Measurements from ENCODE around the gene MAT2B.

Gene MAT2B

DNA sequence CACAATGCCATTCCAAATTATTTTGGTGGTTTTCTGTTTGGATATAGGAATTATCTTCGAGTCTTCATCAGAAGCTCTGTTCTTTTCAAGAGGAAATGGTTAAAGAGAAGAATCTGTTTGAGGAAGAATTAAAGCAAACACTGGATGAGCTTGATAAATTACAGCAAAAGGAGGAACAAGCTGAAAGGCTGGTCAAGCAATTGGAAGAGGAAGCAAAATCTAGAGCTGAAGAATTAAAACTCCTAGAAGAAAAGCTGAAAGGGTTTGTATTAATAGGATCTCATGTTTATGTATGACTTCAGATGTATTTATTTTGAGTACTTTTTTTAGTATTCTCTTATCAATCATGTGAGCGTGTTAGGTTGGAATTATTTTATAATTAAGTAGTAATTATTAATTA is 30.0 kb upstream of the MAT2B start:
- H3K27ac ChIP-seq (ENCODE audit: extremely low read depth, low read depth, low read length): no peak overlapping the region
- ChIA-PET CTCF (interaction anchor here (1.2 to 2.5 kb wide), 3 partner anchors 10 to 43 kb away, joined by 3 to 7 read pairs (median 5); no protein-coding TSS in a partner anchor), POLR2A (interaction anchor here (1.6 kb wide), 1 partner anchor 15 kb away, joined by 4 read pairs; the partner anchor contains the start of genes HMMR and NUDCD2)
- H3K9me3 ChIP-seq (ENCODE audit: control insufficient read depth, insufficient read depth, low read depth, low read length): no peaks in the 10 kb centered on the region
- no peak overlapping the region for H3K4me3 ChIP-seq (ENCODE audit: low read depth, low read length)
- TF ChIP-seq RBAK (tag by site-specific recombination; IDR thresholded peaks at IDR 0.05) (no peak), ZNF366 (tag by site-specific recombination; conservative IDR thresholded peaks at IDR 0.05) (no peak), ZNF792 (tag by site-specific recombination; IDR thresholded peaks at IDR 0.05) (no peak), KLF9 (tag by site-specific recombination; IDR thresholded peaks at IDR 0.05; ENCODE audit: low read depth) (no peak), BCL11B (tag by site-specific recombination; IDR thresholded peaks at IDR 0.05; ENCODE audit: low read depth) (no peak), ZFHX2 (tag by site-specific recombination; conservative IDR thresholded peaks at IDR 0.05) (no peak), GLI4 (tag by site-specific recombination; IDR thresholded peaks at IDR 0.05) (no peak), ZNF626 (tag by site-specific recombination; IDR thresholded peaks at IDR 0.05) (no peak), ZNF610 (tag by site-specific recombination; IDR thresholded peaks at IDR 0.05; ENCODE audit: borderline replicate concordance) (no peak), ZNF785 (tag by site-specific recombination; IDR thresholded peaks at IDR 0.05) (no peak), ZNF169 (tag by site-specific recombination; IDR thresholded peaks at IDR 0.05) (no peak)
- TF ChIP-seq, protein P1, sequence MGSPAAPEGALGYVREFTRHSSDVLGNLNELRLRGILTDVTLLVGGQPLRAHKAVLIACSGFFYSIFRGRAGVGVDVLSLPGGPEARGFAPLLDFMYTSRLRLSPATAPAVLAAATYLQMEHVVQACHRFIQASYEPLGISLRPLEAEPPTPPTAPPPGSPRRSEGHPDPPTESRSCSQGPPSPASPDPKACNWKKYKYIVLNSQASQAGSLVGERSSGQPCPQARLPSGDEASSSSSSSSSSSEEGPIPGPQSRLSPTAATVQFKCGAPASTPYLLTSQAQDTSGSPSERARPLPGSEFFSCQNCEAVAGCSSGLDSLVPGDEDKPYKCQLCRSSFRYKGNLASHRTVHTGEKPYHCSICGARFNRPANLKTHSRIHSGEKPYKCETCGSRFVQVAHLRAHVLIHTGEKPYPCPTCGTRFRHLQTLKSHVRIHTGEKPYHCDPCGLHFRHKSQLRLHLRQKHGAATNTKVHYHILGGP (tag by site-specific recombination; IDR thresholded peaks at IDR 0.05): no peak
- TF ChIP-seq, protein P2, sequence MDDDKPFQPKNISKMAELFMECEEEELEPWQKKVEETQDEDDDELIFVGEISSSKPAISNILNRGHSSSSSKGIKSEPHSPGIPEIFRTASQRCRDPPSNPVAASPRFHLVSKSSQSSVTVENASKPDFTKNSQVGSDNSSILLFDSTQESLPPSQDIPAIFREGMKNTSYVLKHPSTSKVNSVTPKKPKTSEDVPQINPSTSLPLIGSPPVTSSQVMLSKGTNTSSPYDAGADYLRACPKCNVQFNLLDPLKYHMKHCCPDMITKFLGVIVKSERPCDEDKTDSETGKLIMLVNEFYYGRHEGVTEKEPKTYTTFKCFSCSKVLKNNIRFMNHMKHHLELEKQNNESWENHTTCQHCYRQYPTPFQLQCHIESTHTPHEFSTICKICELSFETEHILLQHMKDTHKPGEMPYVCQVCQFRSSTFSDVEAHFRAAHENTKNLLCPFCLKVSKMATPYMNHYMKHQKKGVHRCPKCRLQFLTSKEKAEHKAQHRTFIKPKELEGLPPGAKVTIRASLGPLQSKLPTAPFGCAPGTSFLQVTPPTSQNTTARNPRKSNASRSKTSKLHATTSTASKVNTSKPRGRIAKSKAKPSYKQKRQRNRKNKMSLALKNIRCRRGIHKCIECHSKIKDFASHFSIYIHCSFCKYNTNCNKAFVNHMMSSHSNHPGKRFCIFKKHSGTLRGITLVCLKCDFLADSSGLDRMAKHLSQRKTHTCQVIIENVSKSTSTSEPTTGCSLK (tag by site-specific recombination; IDR thresholded peaks at IDR 0.05): no peak
- TF ChIP-seq, protein P3, sequence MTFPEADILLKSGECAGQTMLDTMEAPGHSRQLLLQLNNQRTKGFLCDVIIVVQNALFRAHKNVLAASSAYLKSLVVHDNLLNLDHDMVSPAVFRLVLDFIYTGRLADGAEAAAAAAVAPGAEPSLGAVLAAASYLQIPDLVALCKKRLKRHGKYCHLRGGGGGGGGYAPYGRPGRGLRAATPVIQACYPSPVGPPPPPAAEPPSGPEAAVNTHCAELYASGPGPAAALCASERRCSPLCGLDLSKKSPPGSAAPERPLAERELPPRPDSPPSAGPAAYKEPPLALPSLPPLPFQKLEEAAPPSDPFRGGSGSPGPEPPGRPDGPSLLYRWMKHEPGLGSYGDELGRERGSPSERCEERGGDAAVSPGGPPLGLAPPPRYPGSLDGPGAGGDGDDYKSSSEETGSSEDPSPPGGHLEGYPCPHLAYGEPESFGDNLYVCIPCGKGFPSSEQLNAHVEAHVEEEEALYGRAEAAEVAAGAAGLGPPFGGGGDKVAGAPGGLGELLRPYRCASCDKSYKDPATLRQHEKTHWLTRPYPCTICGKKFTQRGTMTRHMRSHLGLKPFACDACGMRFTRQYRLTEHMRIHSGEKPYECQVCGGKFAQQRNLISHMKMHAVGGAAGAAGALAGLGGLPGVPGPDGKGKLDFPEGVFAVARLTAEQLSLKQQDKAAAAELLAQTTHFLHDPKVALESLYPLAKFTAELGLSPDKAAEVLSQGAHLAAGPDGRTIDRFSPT (tag by site-specific recombination; IDR thresholded peaks at IDR 0.05): no peak
- TF ChIP-seq, protein P4, sequence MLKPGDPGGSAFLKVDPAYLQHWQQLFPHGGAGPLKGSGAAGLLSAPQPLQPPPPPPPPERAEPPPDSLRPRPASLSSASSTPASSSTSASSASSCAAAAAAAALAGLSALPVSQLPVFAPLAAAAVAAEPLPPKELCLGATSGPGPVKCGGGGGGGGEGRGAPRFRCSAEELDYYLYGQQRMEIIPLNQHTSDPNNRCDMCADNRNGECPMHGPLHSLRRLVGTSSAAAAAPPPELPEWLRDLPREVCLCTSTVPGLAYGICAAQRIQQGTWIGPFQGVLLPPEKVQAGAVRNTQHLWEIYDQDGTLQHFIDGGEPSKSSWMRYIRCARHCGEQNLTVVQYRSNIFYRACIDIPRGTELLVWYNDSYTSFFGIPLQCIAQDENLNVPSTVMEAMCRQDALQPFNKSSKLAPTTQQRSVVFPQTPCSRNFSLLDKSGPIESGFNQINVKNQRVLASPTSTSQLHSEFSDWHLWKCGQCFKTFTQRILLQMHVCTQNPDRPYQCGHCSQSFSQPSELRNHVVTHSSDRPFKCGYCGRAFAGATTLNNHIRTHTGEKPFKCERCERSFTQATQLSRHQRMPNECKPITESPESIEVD (tag by site-specific recombination; IDR thresholded peaks at IDR 0.05): no peak
- TF ChIP-seq, protein P5, sequence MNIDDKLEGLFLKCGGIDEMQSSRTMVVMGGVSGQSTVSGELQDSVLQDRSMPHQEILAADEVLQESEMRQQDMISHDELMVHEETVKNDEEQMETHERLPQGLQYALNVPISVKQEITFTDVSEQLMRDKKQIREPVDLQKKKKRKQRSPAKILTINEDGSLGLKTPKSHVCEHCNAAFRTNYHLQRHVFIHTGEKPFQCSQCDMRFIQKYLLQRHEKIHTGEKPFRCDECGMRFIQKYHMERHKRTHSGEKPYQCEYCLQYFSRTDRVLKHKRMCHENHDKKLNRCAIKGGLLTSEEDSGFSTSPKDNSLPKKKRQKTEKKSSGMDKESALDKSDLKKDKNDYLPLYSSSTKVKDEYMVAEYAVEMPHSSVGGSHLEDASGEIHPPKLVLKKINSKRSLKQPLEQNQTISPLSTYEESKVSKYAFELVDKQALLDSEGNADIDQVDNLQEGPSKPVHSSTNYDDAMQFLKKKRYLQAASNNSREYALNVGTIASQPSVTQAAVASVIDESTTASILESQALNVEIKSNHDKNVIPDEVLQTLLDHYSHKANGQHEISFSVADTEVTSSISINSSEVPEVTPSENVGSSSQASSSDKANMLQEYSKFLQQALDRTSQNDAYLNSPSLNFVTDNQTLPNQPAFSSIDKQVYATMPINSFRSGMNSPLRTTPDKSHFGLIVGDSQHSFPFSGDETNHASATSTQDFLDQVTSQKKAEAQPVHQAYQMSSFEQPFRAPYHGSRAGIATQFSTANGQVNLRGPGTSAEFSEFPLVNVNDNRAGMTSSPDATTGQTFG (tag by site-specific recombination; IDR thresholded peaks at IDR 0.05; ENCODE audit: borderline replicate concordance): no peak
- H3K36me3 ChIP-seq (ENCODE audit: control insufficient read depth in 2 of 2, insufficient read depth in 1 of 2, low read length in 2 of 2): peaks cover 81 to 88% of the 10 kb centered on the region in 2 experiments
- H3K4me1 ChIP-seq (ENCODE audit: control insufficient read depth, insufficient read depth, low read length): no peaks in the 10 kb centered on the region
